ENCODE measurements around the gene CCDC146. TPM values are rescaled to one million over a fixed set of nuclear protein-coding genes. Genes with fewer than 3 reads are reported as not detected.
"Not testable (repeated sequence)": the region's sequence is repeated elsewhere in the genome, so short reads cannot be mapped to it uniquely, and the experiment has no call there.

Gene CCDC146
- total and polyA plus RNA-seq, 2 of the 8 experiments (the other 6 are each of a cell fraction or from before 2014, with no cell fraction given), result 0.88 to 2.4 TPM

DNA sequence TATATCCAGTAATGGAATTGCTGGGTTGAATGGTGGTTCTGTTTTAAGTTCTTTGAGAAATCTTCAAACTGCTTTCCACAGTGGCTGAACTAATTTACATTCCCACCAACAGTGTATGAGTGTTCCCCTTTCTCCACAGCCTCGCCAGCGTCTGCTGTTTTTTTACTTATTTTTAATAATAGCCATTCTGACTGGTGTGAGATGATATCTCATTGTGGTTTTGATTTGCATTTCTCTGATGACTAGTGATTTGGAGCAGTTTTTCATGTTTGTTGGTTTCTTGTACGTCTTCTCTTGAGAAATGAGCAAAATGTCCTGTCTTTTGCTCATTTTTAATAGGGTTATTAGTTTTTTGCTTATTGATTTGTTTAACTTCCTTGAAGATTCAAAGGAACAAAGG is 21.9 kb upstream of the CCDC146 start:
- FAIRE-seq; H3K18ac ChIP-seq (ENCODE audit: extremely low read depth, low read length); H3K23me2 ChIP-seq (ENCODE audit: low read depth, low read length); H4K20me1 ChIP-seq (replicated peaks in 1 of 2; ENCODE audit: control insufficient read depth in 1 of 2, insufficient read depth in 2 of 2, low read length in 2 of 2); H2BK20ac ChIP-seq (ENCODE audit: low read length); DNase-seq (ENCODE audit: low read depth in 1 of 2, low spot score in 2 of 2); H3K56ac ChIP-seq (replicated peaks; ENCODE audit: insufficient read length, low read depth, low read length); H4K5ac ChIP-seq (ENCODE audit: insufficient read length, low read depth, low read length); H3K27me3 ChIP-seq (replicated peaks in 1 of 4; ENCODE audit: control insufficient read depth in 3 of 4, extremely low read depth in 1 of 4, insufficient read depth in 3 of 4, low read length in 3 of 4); H3K9me3 ChIP-seq (ENCODE audit: insufficient read depth in 2 of 2, low read depth in 1 of 2, low read length in 1 of 2); H3K4me3 ChIP-seq (ENCODE audit: extremely low read depth in 1 of 4, insufficient read depth in 2 of 4, low read depth in 3 of 4, low read length in 4 of 4); H3K4me1 ChIP-seq (replicated peaks in 1 of 4; ENCODE audit: control insufficient read depth in 3 of 4, insufficient read depth in 4 of 4, low read length in 3 of 4); H2AFZ ChIP-seq (ENCODE audit: low read length); H3K14ac ChIP-seq (ENCODE audit: insufficient read length); H2BK5ac ChIP-seq (ENCODE audit: low read depth, low read length); H3K79me2 ChIP-seq (ENCODE audit: control insufficient read depth in 1 of 2, insufficient read depth in 2 of 2, low read length in 2 of 2); H2BK15ac ChIP-seq (ENCODE audit: low read length); H2AK5ac ChIP-seq (ENCODE audit: low read depth, low read length); H3K9ac ChIP-seq (replicated peaks in 1 of 4; ENCODE audit: extremely low read depth in 1 of 4, low read depth in 3 of 4, low read length in 3 of 4); H3K4me2 ChIP-seq (ENCODE audit: insufficient read depth in 1 of 2, low read depth in 2 of 2, low read length in 2 of 2); H4K91ac ChIP-seq (replicated peaks; ENCODE audit: insufficient read length, low read length); H2BK120ac ChIP-seq (replicated peaks; ENCODE audit: low read depth, low read length); POLR2A ChIA-PET (ENCODE audit: partially characterized antibody); H4K8ac ChIP-seq (ENCODE audit: extremely low read depth, insufficient read depth, low read length); H3K79me1 ChIP-seq (ENCODE audit: low read depth, low read length); H2BK12ac ChIP-seq (ENCODE audit: low read depth, low read length); H3K23ac ChIP-seq (ENCODE audit: insufficient read length); H3K27ac ChIP-seq (ENCODE audit: low read depth, low read length); H3K4ac ChIP-seq (replicated peaks; ENCODE audit: insufficient read length, low read depth, low read length); H3K36me3 ChIP-seq (ENCODE audit: control insufficient read depth in 2 of 4, insufficient read depth in 4 of 4, low read length in 3 of 4); CTCF ChIA-PET (ENCODE audit: partially characterized antibody): not testable (repeated sequence)
- 95% methylated on average over 3 of the region's 3 CpGs; no CpG with 5 or more reads in 1 of the 2 experiments for WGBS, 2 experiments (ENCODE audit: extremely low coverage in 1 of 2, insufficient coverage in 1 of 2, insufficient read length in 1 of 2, insufficient replicate concordance in 2 of 2, low coverage in 1 of 2, low lambda C conversion rate in 2 of 2, missing lambda C conversion rate in 1 of 2)

DNA sequence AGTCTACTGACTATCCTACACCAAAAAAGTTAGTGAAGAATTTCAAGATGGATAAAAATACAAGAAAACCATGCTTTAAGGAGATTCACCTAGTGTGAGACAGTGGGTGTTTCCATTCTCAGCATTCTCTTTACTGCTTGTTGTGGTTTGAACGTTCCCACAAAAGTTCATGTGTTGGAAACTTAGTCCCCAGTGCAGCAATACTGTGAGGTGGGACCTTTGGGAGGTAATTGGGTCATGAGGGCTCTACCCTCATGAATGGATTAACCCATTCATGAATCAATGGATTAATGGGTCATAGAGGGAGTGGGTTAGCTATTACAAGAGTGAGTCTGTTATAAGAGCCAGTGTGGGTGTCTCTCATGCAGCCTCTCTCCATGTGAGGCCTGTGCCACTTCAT is 21.2 kb upstream of the CCDC146 start:
- H3K18ac ChIP-seq (ENCODE audit: extremely low read depth, low read length); H2BK5ac ChIP-seq (ENCODE audit: low read depth, low read length); H4K91ac ChIP-seq (replicated peaks; ENCODE audit: insufficient read length, low read length); H2BK20ac ChIP-seq (ENCODE audit: low read length); H3K4ac ChIP-seq (replicated peaks; ENCODE audit: insufficient read length, low read depth, low read length); H3K79me2 ChIP-seq (ENCODE audit: control insufficient read depth in 1 of 2, insufficient read depth in 2 of 2, low read length in 2 of 2); H2BK12ac ChIP-seq (ENCODE audit: low read depth, low read length); POLR2A ChIA-PET (ENCODE audit: partially characterized antibody); H3K36me3 ChIP-seq (ENCODE audit: control insufficient read depth in 2 of 4, insufficient read depth in 4 of 4, low read length in 3 of 4); H4K8ac ChIP-seq (ENCODE audit: extremely low read depth, insufficient read depth, low read length); H3K14ac ChIP-seq (ENCODE audit: insufficient read length); H4K5ac ChIP-seq (ENCODE audit: insufficient read length, low read depth, low read length); H3K9me3 ChIP-seq (ENCODE audit: insufficient read depth in 2 of 2, low read depth in 1 of 2, low read length in 1 of 2); H2AK5ac ChIP-seq (ENCODE audit: low read depth, low read length); H3K4me2 ChIP-seq (ENCODE audit: insufficient read depth in 1 of 2, low read depth in 2 of 2, low read length in 2 of 2); H2AFZ ChIP-seq (ENCODE audit: low read length); H2BK120ac ChIP-seq (replicated peaks; ENCODE audit: low read depth, low read length); H3K23me2 ChIP-seq (ENCODE audit: low read depth, low read length); H3K4me3 ChIP-seq (ENCODE audit: extremely low read depth in 1 of 4, insufficient read depth in 2 of 4, low read depth in 3 of 4, low read length in 4 of 4); DNase-seq (ENCODE audit: low read depth in 1 of 2, low spot score in 2 of 2); H3K27me3 ChIP-seq (replicated peaks in 1 of 4; ENCODE audit: control insufficient read depth in 3 of 4, extremely low read depth in 1 of 4, insufficient read depth in 3 of 4, low read length in 3 of 4); H3K9ac ChIP-seq (replicated peaks in 1 of 4; ENCODE audit: extremely low read depth in 1 of 4, low read depth in 3 of 4, low read length in 3 of 4); H4K20me1 ChIP-seq (replicated peaks in 1 of 2; ENCODE audit: control insufficient read depth in 1 of 2, insufficient read depth in 2 of 2, low read length in 2 of 2); FAIRE-seq; H3K56ac ChIP-seq (replicated peaks; ENCODE audit: insufficient read length, low read depth, low read length); CTCF ChIA-PET (ENCODE audit: partially characterized antibody); H3K27ac ChIP-seq (ENCODE audit: low read depth, low read length); H3K23ac ChIP-seq (ENCODE audit: insufficient read length); H3K4me1 ChIP-seq (replicated peaks in 1 of 4; ENCODE audit: control insufficient read depth in 3 of 4, insufficient read depth in 4 of 4, low read length in 3 of 4); H3K79me1 ChIP-seq (ENCODE audit: low read depth, low read length); H2BK15ac ChIP-seq (ENCODE audit: low read length): not testable (repeated sequence)
- WGBS, 2 experiments (ENCODE audit: extremely low coverage in 1 of 2, insufficient coverage in 1 of 2, insufficient read length in 1 of 2, insufficient replicate concordance in 2 of 2, low coverage in 1 of 2, low lambda C conversion rate in 2 of 2, missing lambda C conversion rate in 1 of 2), result 71% methylated on average over 1 of the region's 1 CpG; no CpG with 5 or more reads in 1 of the 2 experiments

Data from H1 (cell line).